HG03135 (cell line): ENCODE results near the gene ETFB.
"Not testable (repeated sequence)": the region's sequence is repeated elsewhere in the genome, so short reads cannot be mapped to it uniquely, and the experiment has no call there.

Experiments used
- ATAC-seq: cut with Tn5 transposase; IDR thresholded peaks from one replicate; pipeline ENCODE4 v1.9.1; 2021; ENCODE audit warnings: mild to moderate bottlenecking, moderate library complexity; ENCODE audit not compliant: unreplicated experiment

ETFB gene

GRCh38 chr19:51365965-51366388 is at the start of gene ETFB:
Gene ETFB (minus strand): TSS chr19:51366388. CDS start chr19:51366326, 62 bp downstream.
- no peak for ATAC-seq

DNA sequence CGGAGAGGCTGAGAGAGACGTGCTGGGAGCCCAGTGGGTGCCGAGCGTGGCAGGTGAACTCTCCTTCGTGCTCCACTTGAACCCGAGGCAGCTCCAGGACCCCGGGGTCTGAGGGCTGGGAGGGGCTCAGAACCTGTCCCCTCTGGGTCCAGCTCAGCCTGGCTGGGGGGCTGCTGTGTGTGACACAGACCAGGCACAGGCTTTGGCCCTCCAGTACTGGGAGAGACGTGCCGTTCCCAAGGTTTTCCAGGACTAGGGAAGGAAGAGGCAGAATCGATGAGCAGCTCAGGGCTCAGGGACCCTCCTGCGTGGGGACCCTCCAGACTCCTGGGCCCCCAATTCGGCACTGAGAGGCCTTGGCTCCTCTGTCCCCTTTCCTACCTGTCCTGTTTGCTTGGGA is 49.0 kb upstream of the ETFB start:
- ATAC-seq = no peak

- no peak for ATAC-seq
Observed at GRCh38 chr19:51410950-51411748, 45.0 kb upstream of the ETFB start.

GRCh38 chr19:51407511-51408131 is 41.4 kb upstream of the ETFB start:
- no peak for ATAC-seq

GRCh38 chr19:51402117-51402516 is 35.9 kb upstream of the ETFB start:
- no peak for ATAC-seq

GRCh38 chr19:51399936-51400335 is 33.7 kb upstream of the ETFB start:
- ATAC-seq = not testable (repeated sequence)

- ATAC-seq = no peak
Observed at GRCh38 chr19:51399231-51399630, 33.0 kb upstream of the ETFB start.

DNA sequence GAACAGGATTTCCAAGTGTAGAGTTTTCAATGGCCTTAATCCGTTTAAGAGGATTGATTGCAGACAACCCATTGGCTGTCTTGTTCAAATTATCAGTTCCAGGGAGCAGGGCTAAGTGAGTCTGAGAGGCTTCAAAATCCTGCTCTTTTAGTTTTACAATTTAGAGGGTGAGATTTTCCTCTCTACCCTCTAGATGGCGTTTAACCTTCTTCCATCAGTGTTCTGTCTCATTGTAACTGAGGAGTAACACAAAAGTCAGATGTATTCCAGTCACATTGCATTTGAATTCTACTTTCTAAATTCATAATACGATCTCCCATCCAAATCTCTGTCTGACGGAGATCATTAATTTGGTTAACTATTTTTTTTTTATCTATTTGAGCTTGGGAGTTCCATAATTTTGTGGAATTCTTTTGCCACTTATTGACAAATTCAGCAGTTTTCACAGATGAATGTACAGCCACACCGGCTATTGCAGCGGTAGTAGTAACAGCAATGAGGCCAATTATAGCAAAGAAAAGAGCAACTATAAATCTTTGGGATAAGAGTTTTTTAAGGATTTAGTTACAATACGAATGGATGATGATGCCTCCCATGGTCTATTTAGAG is 32.0 kb upstream of the ETFB start:
- ATAC-seq = no peak

DNA sequence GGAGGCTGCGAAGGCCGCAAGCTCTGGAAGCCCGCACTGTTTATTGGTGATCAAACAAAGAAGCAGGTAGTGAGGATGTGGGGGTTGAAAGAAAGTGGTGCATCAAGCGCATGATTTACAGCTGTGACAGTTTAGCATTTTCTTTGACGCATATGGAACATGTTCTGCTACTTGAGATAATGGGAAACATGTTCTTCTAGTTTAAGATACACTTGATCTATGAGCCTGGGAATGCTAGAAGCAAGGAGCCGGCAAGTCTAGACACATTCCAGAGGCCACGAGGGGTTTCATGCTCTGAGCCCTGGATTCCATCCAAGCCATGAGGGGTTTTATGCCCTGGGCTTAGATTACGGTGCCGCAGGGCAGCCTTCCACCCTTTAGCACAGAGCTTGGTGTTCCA is 31.3 kb upstream of the ETFB start:
- ATAC-seq = not testable (repeated sequence)

DNA sequence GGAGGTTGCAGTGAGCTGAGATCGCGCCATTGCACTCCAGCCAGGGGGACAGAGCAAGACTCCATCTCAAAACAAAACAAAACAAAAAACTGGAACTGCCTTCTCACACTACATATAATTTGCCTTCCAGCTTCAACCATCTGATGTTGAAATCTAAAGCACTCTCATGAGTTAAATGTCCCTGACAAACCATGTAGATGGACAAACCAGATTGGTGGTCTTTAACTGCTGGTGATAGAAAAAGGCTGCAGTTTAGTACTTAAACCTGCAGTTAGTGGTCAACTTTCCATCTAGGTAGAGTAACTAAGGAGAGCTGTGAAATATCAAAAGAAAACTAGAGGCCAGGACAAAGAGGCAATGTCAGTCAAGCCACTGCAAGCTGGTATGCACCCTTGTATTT is 30.0 kb upstream of the ETFB start:
- no peak for ATAC-seq

DNA sequence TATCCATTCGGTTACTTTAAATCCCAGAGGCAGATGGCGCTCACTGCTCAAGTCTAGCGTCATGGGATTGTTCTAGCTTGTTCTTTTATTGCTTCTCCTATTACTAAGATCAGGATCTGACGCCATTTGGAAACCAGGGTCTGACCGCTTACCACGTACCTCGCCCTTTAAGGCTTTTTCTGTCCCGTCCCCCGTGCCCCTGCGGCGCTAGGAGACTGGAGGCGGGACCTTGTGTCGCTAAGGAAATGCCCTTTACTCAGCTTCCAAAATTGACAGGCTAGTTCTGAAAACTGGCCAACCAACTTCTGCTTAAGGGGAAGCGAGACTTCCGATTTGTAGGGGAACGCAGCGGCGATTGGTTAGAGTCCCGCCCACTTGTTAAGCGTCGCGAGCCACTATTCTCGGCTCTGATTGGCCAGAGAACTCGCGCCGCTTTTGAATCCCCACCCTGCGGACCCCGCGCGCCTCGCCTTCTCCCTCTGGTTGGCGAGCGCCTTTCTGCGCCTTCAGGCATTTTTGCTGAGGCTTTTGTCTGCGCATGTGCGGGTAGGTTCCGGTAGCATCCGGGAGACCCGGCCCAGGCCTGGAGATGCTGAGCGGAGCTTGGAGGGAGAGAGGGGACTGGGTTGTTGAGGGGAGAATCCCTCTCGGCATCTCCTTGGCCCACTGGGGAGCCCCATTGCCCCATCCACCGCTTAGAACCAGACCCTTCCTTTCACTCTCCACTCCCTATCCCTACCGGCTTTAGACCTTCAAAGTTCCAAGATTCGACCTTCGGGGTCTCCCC is 28.1 kb upstream of the ETFB start:
- ATAC-seq = peak; percentile 85

- ATAC-seq = no peak
Observed at GRCh38 chr19:51392701-51393100, 26.5 kb upstream of the ETFB start.

DNA sequence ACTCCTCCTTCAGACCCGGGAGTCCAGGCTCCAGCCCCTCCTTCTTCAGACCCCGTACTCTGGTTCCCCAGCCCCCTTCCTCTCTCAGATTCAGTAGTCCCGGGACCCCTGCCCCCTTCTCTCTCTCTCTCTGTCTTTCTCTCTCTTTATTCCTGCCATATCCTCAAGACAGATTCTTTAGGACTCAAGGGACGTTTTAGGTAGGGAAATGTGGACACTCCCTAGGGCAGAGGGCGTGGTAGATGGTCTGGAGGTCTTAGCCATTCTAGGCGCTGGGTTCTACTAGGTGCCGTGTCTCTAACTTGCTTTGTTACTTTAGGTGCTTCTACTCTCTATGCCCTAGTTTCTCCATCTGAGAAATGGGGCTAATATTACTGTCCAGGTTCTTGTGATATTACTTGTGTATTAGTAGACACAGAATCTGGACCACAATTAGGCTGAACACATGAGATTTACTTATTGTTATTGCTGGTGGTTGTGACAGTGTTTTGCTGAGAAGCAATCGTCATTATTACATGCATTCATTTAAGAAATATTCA is 25.0 kb upstream of the ETFB start:
- no peak for ATAC-seq

- ATAC-seq = no peak
Observed at GRCh38 chr19:51389143-51389542, 23.0 kb upstream of the ETFB start.

DNA sequence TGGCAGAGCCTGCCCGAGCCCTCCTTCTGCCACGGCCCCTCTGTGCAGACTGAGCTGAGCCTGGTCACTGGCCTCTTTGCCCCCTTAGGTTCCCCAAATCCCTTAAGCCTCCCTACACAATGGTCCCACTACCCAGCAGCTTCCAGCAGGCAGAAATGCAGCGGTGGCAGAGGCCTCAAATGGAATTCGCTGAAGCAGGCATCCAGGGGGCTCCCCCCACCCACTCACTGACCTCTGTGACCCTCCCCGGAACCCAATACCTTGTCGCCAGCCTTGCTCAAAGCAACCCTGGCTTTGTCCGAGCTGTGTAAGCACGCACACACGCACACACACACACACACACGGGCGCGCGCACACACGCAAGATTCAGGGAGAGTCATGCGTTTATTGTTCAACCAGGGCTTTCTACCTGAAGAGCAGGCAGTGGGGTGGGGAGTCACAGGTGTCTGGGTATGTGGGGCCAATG is 21.8 kb upstream of the ETFB start, which contains the start of gene LIM2:
Gene LIM2, minus strand, starts transcription at position 51 of the 466 bp plus-strand sequence. CDS start 531 bp downstream, outside the sequence.
- ATAC-seq = no peak

DNA sequence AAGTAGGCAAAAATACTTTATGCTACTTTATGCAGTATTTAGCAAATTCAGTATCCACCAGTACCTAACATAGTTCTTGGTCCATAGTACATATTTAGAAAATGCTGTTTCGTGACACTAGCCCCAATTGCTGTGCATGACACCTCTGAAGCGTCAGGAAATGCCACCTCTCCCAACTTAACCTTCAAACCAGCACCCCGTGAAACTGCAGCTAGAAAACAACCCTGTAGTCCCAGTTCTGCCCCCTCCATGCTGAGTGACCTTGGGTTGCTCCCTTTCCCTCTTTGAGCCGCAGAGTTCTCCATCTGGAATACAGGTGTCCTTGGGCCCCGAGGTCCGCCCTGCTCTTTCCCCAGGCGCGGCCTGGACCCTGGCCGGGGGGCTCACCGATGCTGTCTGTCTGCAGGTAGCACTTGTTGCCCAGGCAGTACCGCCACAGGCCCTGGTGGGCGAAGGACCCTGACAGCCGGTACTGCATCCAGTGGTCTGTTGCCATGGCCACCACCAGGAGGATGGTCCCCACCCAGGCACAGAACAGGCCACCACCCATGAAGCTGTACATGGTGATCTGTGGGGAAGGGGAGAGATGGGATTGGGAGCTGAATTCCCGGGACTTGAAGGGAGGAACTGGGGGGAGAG is 20.8 kb upstream of the ETFB start:
- no peak for ATAC-seq

GRCh38 chr19:51382004-51382403 is 15.8 kb upstream of the ETFB start:
- ATAC-seq = no peak

DNA sequence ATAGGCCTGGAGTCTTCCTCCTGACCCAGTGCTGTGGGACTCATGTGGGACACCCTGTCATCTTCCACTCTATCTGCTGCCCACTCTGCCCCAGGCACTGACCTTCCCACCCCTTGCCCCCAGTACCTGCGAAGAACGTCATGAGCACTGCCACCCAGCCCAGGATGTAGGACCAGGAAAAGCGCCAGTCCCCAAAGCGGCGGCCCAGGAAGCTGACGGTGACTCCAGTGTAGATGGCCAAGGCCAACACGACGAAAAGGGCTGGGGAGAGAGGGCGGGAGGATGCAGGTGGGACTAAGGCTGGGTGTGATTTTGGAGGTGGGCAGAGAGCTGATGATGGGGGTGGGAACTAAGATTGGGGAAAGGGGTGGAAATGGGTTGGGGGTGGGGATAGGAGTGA is 14.2 kb upstream of the ETFB start:
- no peak for ATAC-seq

DNA sequence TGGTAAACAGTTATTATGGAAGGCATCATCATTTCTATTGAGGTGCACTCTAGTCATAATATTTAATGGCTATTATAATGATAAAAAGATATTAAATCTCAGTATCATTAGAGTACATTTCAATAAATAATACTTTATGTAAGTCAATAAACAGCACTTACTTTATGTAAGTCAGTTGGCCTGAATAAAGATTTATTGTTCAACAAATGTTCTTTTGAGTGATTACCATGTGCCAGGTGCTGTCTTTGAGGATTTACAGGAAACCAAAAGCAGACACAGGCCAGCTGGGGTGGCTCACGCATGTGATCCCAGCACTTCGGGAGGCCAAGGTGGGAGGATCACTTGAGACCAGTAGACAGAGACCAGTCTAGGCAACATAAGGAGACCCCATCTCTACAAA is 11.2 kb upstream of the ETFB start:
- no peak for ATAC-seq

- ATAC-seq = no peak
Observed at GRCh38 chr19:51375504-51376221, 9.5 kb upstream of the ETFB start.
